RKO (cell line): Measurements from ENCODE around the gene RTN4RL1.

Experiments used
- DNase-seq: peaks from one replicate; pipeline ENCODE4 v3.0.0-alpha.2; 2016; ENCODE audit warnings: low spot score

Gene RTN4RL1

DNA sequence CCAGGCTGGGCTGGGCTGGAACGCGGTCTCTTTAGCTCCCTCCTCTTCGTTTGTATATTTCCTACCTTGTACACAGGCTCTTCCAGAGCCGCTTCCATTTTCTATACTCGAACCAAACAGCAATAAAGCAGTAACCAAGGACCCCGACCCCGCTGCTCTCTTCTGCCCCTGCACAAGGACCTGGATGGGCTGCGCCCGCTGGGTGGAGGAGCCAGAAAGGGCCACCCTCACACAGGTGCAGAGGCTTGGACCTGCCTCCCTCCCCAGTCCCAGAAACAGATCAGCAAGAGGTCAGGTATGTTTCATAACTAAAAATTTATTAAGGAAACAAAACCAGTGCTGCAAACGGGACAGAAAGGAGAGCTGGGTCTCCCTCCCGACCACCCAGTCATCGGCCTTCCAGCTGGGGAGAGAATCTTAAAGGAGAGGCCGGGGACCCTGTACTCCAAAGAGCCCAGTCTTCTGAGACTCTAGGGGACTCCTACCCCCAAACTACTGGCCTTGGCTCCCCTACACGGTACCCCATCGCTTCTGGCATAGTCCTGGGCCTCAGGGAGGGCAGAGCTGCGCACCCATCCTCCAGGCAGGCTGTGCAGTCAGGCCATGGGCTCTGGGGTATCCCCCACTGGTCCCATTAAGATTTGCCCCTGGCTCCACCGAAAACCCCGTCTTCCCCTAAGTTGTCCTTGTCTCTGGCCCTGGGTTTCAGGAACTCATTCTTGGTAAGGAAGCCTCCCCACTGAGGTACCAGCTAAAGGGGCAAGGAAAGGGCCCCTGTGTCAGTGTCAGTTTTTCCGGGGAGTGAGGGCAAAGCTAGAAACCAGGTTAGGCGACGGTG lies 34.6 kb upstream of the RTN4RL1 start:
- no peak for DNase-seq

DNA sequence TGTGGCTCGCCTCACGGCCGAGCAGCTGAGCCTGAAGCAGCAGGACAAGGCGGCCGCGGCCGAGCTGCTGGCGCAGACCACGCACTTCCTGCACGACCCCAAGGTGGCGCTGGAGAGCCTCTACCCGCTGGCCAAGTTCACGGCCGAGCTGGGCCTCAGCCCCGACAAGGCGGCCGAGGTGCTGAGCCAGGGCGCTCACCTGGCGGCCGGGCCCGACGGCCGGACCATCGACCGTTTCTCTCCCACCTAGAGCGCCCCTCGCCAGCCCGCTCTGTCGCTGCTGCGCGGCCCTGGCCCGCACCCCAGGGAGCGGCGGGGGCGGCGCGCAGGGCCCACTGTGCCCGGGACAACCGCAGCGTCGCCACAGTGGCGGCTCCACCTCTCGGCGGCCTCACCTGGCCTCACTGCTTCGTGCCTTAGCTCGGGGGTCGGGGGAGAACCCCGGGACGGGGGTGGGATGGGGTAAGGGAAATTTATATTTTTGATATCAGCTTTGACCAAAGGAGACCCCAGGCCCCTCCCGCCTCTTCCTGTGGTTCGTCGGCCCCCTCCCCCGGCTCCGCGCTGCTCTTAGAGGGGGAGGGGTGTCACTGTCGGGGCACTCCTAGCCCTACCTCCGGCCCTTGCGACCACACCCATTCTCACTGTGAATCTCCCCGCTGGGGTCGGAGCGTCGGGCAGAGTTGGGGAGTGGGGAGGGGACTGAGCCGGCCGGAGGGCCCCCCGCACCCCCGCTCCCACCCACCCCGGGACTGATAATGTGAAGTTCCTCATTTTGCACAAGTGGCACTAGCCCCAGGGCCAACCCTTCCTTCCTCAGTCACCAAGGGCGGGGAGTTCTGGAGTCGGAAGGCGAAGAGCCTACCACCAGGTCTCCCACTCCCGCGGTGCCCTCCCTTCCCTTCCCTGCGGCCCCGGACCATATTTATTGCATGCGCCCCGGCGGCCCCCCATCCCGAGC lies 33.7 kb upstream of the RTN4RL1 start:
- no peak for DNase-seq

DNA sequence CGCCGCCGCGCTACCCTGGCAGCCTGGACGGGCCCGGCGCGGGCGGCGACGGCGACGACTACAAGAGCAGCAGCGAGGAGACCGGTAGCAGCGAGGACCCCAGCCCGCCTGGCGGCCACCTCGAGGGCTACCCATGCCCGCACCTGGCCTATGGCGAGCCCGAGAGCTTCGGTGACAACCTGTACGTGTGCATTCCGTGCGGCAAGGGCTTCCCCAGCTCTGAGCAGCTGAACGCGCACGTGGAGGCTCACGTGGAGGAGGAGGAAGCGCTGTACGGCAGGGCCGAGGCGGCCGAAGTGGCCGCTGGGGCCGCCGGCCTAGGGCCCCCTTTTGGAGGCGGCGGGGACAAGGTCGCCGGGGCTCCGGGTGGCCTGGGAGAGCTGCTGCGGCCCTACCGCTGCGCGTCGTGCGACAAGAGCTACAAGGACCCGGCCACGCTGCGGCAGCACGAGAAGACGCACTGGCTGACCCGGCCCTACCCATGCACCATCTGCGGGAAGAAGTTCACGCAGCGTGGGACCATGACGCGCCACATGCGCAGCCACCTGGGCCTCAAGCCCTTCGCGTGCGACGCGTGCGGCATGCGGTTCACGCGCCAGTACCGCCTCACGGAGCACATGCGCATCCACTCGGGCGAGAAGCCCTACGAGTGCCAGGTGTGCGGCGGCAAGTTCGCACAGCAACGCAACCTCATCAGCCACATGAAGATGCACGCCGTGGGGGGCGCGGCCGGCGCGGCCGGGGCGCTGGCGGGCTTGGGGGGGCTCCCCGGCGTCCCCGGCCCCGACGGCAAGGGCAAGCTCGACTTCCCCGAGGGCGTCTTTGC lies 32.8 kb upstream of the RTN4RL1 start:
- DNase-seq = no peak

DNA sequence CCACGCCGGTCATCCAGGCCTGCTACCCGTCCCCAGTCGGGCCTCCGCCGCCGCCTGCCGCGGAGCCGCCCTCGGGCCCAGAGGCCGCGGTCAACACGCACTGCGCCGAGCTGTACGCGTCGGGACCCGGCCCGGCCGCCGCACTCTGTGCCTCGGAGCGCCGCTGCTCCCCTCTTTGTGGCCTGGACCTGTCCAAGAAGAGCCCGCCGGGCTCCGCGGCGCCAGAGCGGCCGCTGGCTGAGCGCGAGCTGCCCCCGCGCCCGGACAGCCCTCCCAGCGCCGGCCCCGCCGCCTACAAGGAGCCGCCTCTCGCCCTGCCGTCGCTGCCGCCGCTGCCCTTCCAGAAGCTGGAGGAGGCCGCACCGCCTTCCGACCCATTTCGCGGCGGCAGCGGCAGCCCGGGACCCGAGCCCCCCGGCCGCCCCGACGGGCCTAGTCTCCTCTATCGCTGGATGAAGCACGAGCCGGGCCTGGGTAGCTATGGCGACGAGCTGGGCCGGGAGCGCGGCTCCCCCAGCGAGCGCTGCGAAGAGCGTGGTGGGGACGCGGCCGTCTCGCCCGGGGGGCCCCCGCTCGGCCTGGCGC lies 32.1 kb upstream of the RTN4RL1 start:
- no peak for DNase-seq

DNA sequence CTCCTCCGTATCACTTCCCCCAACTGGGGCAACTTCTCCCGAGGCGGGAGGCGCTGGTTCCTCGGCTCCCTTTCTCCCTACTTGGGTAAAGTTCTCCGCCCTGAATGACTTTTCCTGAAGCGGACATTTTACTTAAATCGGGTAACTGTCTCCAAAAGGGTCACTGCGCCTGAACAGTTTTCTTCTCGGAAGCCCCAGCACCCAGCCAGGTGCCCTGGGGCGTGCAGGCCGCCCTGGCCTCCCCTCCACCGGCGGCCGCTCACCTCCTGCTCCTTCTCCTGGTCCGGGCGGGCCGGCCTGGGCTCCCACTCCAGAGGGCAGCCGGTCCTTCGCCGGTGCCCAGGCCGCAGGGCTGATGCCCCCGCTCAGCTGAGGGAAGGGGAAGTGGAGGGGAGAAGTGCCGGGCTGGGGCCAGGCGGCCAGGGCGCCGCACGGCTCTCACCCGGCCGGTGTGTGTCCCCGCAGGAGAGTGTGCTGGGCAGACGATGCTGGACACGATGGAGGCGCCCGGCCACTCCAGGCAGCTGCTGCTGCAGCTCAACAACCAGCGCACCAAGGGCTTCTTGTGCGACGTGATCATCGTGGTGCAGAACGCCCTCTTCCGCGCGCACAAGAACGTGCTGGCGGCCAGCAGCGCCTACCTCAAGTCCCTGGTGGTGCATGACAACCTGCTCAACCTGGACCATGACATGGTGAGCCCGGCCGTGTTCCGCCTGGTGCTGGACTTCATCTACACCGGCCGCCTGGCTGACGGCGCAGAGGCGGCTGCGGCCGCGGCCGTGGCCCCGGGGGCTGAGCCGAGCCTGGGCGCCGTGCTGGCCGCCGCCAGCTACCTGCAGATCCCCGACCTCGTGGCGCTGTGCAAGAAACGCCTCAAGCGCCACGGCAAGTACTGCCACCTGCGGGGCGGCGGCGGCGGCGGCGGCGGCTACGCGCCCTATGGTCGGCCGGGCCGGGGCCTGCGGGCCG lies 31.4 kb upstream of the RTN4RL1 start:
- DNase-seq = no peak

DNA sequence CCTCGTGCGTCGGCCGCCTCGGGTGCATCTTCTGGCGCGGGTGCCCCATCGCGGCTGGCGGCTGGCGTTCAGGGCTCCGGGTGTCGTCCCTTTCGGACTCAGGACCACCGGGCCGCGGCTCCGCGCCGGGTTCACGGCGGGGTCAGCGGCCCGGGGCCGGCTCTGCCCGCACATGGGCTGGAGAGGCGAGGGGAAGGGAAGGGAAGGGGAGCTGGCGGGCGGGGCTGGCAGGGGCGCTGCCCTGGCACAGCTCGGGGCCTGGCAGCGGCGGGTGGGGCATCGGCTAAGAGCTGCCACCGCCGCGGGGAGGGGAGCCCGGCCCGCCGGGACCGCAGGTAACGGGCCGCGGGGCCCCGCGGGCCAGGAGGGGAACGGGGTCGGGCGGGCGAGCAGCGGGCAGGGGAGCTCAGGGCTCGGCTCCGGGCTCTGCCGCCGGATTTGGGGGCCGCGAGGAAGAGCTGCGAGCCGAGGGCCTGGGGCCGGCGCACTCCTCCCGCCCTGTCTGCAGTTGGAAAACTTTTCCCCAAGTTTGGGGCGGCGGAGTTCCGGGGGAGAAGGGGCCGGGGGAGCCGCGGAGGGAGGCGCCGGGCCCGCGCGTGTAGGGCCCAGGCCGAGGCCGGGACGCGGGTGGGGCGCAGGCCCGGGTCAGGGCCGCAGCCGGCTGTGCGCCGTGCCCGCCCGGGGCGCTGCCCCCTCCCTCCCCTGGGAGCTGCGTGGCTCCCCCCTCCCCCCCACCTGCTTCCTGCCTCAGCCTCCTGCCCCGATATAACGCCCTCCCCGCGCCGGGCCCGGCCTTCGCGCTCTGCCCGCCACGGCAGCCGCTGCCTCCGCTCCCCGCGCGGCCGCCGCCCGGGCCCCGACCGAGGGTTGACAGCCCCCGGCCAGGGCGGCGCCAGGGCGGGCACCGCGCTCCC lies 30.4 kb upstream of the RTN4RL1 start:
- DNase-seq = no peak

DNA sequence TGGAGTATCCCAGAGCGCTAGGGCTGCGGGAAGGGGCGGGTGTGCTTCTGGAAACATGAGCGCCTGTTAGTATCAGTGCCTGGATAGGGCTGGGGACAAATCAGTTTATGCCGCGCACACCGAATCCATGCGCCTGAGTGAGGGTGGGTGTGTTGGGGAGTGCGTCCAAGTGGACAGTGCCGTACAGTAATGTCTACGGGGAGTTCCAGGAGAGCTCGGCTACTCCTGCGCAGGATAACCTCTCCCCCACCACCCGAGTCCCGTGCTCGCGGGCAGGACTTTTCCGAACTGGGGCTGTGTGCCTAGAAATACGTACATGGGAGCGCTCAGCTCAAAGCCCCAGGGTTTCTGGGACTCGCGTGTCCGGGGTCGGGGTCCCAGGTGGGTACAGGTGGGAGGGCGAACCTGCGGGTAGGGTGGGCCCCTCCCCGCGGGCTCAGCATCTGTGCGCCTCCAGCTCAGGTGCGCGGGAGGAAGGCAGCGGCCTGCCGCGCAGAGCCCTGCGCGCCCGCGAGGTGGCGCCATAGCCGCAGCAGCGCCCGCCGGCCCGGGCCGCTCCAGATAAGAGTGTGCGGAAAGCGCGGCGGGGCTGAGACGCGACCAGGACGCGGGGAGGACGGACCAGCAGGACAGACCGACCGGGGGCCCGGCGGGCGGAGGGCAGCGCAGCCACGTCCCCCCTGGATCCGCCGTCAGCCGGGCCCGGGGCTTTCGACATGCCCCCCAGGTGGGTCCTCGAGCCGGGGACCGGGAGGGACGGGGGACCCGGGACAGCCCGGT lies 29.6 kb upstream of the RTN4RL1 start, which contains the start of gene HIC1:
TSS of gene HIC1 (plus strand) at position 592 of the 780 bp plus-strand sequence. CDS start 1,588 bp downstream, outside the sequence.
- DNase-seq = peak; percentile 65

DNA sequence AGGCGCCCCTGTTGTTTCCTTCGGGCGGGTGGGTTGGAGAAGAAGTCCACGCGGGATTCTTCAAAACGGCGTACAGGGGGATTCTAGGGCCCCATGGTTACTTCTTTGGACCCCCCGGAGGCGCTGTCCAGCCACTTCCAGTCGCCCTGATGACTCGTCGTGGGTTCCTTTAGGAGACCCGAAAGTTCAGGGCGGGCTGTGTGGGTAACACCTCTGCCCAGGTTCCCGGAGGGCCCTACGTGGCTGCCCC lies 29.1 kb upstream of the RTN4RL1 start:
- no peak for DNase-seq

DNA sequence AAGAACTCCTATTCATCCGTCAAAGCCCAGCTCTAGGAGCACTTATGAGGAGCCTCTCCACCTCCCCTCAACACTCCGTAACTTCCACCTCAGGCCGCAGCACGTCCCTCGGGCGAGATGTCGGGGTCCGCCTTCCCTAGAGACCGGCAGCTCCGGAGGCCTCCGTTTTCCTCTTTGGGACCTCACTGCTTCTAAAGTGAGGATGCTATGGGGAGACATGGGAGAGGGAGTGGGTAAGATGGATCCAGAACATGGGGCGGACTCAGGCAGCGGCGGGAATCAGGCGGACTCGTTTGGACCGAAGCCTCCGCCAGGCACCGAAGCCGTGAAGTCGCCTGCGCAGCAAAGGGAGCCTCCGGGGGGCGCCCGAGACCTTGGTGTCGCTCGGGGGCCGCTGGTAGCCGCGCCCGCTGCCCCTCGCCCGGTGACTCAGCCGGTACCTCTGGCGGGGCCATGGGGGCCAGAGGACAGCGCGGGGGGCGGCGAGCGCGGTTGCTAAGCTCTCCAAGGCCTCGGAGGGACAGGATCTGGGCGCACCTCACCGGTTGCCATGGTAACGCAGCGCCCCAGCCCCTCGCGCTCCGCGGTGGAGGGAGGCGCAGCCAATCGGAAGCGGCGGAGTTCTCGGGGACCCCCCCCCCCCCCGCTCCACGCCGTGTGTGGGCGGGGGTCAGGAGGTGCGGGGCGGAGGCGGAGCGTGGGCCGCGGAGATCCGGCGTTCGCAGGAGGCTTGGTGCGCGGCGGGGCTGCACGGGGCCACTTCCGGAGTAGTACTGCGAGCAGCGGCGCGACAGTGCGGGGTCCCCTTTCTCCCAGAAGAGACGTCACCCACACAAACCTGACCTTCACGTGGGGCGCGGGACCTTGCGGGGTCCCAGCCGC lies 28.5 kb upstream of the RTN4RL1 start:
- DNase-seq = no peak

DNA sequence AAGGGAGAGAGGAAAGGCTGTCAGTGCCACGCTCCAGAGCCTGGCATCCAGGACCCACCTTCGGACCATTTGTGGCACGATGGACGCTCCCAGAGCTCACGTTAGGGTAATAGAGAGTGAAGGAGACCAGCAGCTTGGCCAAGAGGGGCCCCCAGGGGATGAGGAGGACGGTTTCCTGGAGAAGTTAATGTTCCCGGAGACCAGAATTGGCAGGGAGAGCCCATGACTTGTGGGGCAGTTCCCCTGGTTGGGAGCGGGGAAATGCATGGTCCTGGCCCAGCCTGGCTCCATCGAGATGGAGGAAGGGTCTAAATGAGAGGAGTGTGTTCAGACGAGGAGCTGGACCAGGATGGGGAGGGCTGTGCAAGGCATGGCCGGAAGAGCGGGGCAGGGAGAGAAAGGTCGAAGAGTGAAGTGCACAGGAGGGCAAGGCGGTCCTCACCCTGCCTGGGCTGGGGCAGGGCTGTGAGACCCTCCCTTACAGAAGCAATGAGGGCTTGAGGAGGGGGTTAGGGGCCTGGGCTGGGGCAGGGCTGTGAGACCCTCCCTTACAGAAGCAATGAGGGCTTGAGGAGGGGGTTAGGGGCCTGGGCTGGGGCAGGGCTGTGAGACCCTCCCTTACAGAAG lies 26.9 kb upstream of the RTN4RL1 start:
- no peak for DNase-seq

DNA sequence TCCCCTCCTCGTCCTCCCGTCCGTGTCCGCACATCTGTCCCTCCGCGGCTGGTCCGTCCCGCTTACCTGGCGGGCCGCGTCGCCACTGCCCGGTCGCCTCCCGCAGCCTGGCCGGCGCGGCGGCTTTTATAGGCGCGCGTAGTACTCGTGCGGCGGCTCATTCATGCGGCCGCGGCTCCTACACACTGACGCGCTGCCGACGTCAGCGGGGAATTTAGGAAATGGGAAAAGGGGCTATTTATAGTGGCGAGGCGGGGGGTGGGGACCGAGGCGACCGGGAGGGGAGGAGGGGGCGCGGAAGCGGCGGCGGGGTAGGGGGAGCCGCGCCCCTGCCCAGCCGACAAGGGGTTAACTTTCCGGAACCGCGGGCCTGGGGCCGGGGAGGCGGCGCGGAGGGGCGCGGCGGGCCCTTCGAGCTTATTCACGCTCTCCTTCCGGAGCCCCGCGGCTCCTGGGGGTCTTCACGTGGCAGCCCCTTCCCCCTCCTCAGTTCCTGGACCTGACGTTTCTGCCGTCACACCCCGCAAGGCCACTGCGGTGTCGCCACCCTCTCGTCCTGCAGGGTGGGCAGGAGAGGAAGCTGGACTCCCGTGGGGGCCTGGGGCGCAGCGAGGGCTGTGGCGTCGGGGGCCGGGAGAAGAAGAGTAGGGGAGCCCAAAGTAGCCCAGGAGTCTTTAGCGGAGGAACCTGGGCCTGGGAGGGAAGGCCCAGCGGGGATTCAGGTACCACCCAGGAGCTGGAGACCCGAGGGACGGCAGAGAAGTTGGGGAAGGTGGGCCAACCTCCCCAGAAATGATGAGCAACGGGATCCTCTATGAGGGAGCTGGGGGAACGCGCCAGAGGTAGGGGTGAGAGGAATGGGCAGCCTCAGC lies 26.2 kb upstream of the RTN4RL1 start:
- DNase-seq = peak; percentile 29

DNA sequence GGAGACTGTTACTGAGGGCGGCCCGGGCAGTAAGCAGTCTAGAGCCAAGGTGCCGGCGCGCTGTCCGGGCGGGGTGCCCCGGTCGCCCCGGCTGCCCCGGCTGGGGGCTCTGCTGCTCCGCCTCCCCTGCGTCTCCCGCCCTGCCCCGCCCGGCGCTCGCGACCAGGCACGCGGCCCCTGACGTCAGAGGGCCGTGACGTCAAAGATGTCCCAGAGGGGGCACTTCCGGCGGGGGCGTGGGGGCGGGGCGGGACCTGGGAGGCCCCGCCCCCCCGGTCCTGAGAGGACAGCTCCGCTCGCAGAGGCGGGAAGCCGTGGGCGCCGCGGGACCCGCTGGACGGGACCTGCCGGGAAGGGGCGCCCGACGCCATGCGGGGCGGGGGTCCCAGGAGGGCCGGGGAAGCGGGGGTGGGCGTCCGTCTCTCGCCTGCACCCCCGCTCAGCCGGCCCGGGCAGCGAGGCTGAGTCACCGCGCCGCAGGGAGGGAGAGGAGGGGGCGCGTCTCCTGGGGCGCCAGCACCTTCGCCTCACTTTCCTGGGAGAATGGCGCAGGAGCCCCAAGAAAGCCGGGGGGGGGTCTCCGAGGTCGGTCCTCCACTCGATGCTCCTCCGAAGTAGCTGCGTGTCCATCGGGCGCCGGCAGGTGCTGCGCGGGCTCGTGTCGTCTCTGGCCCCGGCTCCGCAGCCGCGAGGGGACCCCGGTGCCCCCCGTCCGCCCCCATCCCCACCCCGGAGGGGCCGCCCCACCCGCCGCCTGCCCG lies 25.3 kb upstream of the RTN4RL1 start:
- peak; percentile 83 for DNase-seq

DNA sequence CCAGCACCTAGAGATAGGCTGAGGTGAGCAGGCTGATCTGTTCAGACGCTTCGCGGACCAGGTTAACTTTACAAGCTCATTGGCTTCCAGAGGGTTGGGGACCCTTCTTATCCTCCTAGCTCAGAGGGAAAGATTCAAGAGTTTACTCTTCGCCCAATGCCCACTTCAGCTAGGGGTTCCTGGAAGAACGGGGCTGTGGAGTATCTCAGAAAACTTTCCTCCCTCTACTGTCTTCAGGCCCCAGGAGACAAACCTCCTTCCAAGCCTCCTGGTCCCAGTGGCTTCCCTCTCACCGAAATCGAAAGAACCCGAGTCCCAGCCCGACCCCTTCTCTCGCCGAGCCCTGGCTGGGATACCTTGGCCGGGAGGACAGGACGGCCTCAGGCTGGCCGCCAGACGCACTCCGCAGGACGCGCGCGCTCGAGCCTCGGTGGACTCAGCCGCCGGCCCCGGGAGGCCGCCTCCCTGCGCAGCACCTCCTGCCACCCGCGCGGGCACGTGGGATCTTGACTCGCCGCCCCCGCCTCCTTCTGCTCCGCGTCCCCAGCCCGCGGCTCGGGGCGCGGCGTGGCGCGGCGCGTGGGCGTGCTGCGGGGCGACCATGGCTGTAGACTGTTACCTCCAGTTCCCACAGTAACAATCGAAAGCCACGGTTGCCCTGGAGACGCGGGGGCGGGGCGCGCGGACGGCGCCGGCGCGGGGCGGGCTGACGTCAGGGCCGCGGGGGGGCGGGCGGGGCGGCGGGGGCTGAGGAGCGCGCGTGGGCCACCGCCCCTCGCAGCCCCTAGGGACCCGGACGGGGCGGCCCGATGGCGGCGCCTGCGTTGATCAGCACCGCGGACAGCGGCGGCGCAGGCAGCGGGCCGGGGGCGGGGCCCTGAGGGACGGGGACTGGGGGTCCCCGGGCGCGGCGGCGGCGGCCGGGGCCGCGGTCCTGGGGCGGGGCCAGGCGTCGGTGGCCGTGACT lies 24.5 kb upstream of the RTN4RL1 start:
- peak; percentile 87 for DNase-seq

DNA sequence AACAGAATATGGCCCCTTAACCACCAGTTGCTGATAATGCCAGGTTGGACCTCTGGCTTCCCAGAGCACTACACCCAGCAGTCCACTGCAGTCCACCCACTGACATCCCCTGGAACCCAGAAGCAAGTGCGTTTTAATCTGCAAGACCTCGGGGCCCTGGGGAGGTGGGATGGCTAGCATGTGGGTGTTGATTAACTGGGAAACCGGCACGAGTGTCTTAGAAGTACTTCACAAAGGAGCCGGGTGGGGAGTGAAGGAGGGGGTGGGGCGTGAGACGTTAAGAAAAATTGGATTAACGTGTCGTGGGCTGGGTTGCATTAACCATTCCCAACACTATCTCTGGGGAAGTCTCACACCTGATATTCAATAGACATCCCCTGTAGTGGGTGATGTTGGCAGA lies 23.7 kb upstream of the RTN4RL1 start:
- DNase-seq = no peak
